OCI-LY3 (cell line): ENCODE data around the gene SNUPN.

Experiments
- CTCF ChIP-seq: fragments of 200-600, 300-600 bp; sonication (generic); IDR thresholded peaks from 2 replicates; pipeline ENCODE4 v1.5.1; 2014; ENCODE audit warnings: antibody characterized with exemption, low read length, low read depth
- EZH2phosphoT487 ChIP-seq: fragments of 200-600 bp; shearing (Covaris generic); IDR thresholded peaks from 2 replicates; pipeline ENCODE4 v1.6.1; 2018; ENCODE audit warnings: antibody characterized with exemption, mixed run types, low read depth

- no peak for TF ChIP-seq CTCF
- TF ChIP-seq EZH2phosphoT487: no peak
Measured at GRCh38 chr15:75594276-75594675, 31.2 kb downstream of the SNUPN start.
